T-helper 1 cell (primary cell): ENCODE measurements around the gene ARRB2.

ENCODE experiments used
- DNase-seq, 5 donors: peaks; one replicate each; pipeline ENCODE4 v3.0.0-alpha.2; 2012 to 2020

ARRB2 gene

DNA sequence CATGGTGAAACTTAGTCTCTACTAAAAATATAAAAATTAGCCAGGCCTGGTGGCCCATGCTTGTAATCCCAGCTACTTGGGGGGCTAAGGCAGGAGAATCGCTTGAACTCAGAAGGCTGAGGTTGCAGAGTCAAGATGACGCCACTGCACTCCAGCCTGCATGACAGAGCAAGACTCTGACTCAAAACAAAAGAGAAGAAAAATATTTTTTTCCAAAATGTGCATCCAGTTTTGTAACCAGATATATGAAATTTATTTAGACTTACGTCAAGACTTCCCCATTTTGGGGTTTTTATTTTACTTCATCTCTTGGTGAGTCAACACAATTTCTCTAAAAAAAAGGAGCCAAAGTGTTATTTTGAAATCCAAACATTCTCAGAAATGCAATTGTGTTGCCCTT, 55.8 kb downstream of the ARRB2 start:
- no peak for DNase-seq

GRCh38 chr17:4766723-4767122, 56.3 kb downstream of the ARRB2 start:
- no peak for DNase-seq

- DNase-seq, result no peak
These were observed 57.9 kb downstream of the ARRB2 start for GRCh38 chr17:4768298-4768697.

DNA sequence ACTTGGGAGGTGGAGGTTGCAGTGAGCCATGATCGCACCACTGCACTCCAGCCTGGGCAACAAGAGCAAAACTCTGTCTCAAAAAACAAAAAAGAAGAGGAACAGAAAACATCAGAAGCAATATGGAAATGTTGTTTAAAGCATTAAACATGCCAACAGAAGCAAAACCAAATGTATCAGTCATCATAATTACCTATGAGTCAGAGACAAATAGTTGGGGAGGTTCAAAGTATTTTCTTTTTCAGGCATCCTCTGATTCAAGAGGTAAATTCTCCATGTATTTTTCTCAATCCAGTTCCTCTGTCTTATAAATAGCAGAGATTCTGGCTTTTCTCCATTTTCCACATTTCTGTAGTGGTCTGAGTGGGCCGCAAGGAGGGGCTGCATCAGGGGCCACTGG, 59.2 kb downstream of the ARRB2 start:
- DNase-seq, result no peak
